Measurements from ENCODE around the gene CAMTA1. TPM values are rescaled to one million over a fixed set of nuclear protein-coding genes. Genes with fewer than 3 reads are reported as not detected.

Gene CAMTA1
- total RNA-seq, 4 donors from 2014 or later = 86.3 to 170 (median 132) TPM

GRCh38 chr1:7535934-7536878 lies 751.0 kb downstream of the CAMTA1 start:
- H3K27ac ChIP-seq = no peak overlapping the region
- WGBS, 2 donors (ENCODE audit: low coverage in 1 of 2) = 61 to 75% methylated on average over 2 to 10 of the region's 23 CpGs
- no peak for TF ChIP-seq POLR2AphosphoS5 (IDR thresholded peaks at IDR 0.05)
- no peak for TF ChIP-seq CTCF (IDR thresholded peaks at IDR 0.05)
- no peak for TF ChIP-seq POLR2A (IDR thresholded peaks at IDR 0.05)
- H3K27me3 ChIP-seq = peaks cover 15% of the 10 kb centered on the region
- H3K9me3 ChIP-seq = no peaks in the 10 kb centered on the region
- H3K4me3 ChIP-seq = no peak overlapping the region
- H3K4me1 ChIP-seq = peaks cover 0 to 13% (median 4%) of the 10 kb centered on the region in 3 donors
- no peak for ATAC-seq
- no peaks in the 10 kb centered on the region for H3K36me3 ChIP-seq

DNA sequence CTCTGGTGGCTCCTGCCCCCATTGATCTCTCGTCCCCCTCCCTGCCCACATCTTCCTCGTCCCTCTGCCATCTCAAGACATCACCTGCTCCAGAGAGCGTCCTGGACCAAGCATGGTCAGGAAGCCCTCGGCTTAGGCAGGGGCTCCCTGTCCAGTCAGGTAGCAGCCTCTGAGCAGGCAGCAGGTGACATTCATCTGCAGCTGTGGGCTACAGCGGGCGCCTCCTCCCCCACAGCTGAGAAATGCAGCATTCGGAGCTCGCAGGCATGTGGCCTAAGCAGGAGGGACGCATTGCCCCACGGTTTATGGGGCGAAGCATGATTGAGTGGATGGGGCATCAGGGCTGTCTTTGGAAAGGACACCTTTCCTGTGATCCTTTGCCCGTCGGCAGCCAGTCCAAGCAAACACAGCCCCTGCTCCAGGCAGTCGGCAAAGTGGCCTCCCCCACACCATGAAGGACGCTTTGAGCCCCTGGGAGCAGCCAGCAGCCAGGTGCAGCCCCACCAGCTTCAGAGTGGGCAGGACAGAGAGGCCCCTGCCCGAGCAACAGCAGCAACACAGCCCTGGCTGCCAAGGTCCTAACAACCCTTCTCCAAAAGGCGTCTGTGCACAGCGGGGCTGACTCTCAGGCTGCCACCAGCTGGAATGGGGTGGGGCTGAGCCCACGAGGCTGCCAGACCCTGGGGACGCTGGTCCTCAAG lies 751.8 kb downstream of the CAMTA1 start:
- no peak for ATAC-seq
- H3K27me3 ChIP-seq = peaks cover 15% of the 10 kb centered on the region
- H3K4me3 ChIP-seq = no peak overlapping the region
- H3K36me3 ChIP-seq = no peaks in the 10 kb centered on the region
- H3K9me3 ChIP-seq = no peaks in the 10 kb centered on the region
- H3K4me1 ChIP-seq = peaks cover 0 to 13% (median 4%) of the 10 kb centered on the region in 3 donors
- TF ChIP-seq POLR2AphosphoS5 (IDR thresholded peaks at IDR 0.05) = no peak
- H3K27ac ChIP-seq = no peak overlapping the region
- 54 to 84% methylated on average over 4 to 5 of the region's 20 CpGs for WGBS, 2 donors (ENCODE audit: low coverage in 1 of 2)

GRCh38 chr1:7538033-7538432 lies 752.8 kb downstream of the CAMTA1 start:
- Histone ChIP-seq H3K4me1 (peaks cover 0 to 13% (median 4%) of the 10 kb centered on the region in 3 donors), H3K4me3 (no peak overlapping the region), H3K36me3 (no peaks in the 10 kb centered on the region), H3K27me3 (peaks cover 15% of the 10 kb centered on the region), H3K27ac (no peak overlapping the region), H3K9me3 (no peaks in the 10 kb centered on the region)
- TF ChIP-seq POLR2A (IDR thresholded peaks at IDR 0.05) (no peak), EP300 (IDR thresholded peaks at IDR 0.05) (no peak), POLR2AphosphoS5 (IDR thresholded peaks at IDR 0.05) (no peak), CTCF (IDR thresholded peaks at IDR 0.05) (no peak)
- ATAC-seq = no peak
- 70 to 94% methylated on average over 2 to 4 of the region's 6 CpGs for WGBS, 2 donors (ENCODE audit: low coverage in 1 of 2)

DNA sequence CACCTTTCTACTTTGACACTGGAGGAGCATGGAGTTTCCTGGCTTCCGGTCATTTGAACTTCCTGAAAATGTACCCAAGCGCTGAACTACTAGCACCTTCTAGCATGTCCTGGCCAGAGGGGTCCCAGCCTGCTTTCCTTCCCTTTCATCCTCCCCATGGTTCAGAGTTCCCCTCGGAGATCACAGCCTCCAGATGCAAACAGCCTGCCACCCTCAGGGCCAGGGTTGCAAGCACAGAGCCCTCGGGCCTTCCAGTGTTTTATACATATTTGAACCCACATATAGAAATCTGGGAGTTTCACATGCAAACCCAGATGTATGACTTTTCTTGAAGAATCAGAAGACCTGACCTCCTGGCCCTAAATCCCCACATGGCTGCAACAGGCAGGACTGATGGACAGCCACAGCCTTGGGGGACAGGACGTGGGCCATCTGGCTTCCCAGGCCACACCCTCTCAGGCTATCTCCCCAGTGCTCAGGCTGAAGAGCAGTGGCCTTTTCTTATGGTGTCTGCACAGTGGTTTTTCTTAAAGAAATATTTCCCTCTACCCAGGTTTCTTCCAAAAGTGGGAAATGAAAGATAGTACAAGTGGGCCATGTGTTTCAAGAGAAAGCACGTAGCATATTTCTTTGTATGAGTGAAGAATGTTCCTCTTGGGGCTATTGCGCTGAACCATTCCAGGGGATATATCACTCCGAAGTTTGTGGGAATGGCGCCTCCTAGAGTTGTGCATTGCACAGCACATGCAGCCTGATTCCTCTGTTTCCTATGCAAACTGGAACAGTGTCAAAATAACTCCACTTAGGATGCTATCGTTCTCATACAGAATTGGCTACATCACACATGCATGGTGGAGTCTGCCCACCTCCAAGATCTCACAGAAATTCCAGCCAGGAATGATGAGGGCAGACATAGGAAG lies 753.9 kb downstream of the CAMTA1 start:
- no peak for ATAC-seq
- no peaks in the 10 kb centered on the region for H3K9me3 ChIP-seq
- TF ChIP-seq EP300 (IDR thresholded peaks at IDR 0.05) (no peak), POLR2A (IDR thresholded peaks at IDR 0.05) (no peak), POLR2AphosphoS5 (IDR thresholded peaks at IDR 0.05) (no peak), CTCF (IDR thresholded peaks at IDR 0.05) (no peak)
- no peak overlapping the region for H3K27ac ChIP-seq
- peaks cover 0 to 7% (median 0%) of the 10 kb centered on the region in 3 donors for H3K4me1 ChIP-seq
- no peak overlapping the region for H3K4me3 ChIP-seq
- H3K36me3 ChIP-seq = no peaks in the 10 kb centered on the region
- 72 to 78% methylated on average over 4 to 9 of the region's 10 CpGs for WGBS, 2 donors (ENCODE audit: low coverage in 1 of 2)
- peaks cover 11% of the 10 kb centered on the region for H3K27me3 ChIP-seq

DNA sequence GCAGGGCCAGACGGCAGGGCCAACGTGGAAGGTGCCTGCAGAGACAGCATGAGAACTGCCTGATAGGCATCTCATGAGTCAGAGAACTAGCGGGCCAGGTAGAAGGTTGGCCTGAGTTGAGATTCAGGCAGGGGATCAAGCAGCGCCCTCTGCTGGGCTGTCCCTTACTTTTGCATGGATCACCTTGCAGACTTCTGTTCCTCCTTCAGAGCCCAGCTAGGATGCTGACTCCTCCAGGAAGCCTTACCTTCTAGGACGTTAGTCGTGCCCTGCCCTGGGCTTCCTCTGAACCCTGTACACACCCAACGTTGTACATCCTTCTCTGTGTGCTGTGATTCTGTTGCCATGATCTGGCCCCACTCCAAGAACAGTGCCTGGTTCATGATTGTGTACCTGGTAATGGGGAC lies 754.5 kb downstream of the CAMTA1 start:
- Histone ChIP-seq H3K36me3 (no peaks in the 10 kb centered on the region), H3K9me3 (no peaks in the 10 kb centered on the region), H3K27ac (no peak overlapping the region), H3K27me3 (peaks cover 4% of the 10 kb centered on the region), H3K4me3 (no peak overlapping the region), H3K4me1 (peaks cover 0 to under 1% (median 0%) of the 10 kb centered on the region in 3 donors)
- TF ChIP-seq CTCF (IDR thresholded peaks at IDR 0.05) (peak in 1 of 4 experiments; percentile 23), POLR2AphosphoS5 (IDR thresholded peaks at IDR 0.05) (no peak)
- ATAC-seq = no peak
- 54% methylated on average over 3 of the region's 7 CpGs; no CpG with 5 or more reads in 1 of the 2 donors for WGBS, 2 donors (ENCODE audit: low coverage in 1 of 2)
